Neural cell (in vitro differentiated cells): ENCODE measurements around the gene MGA. TPM values are rescaled to one million over a fixed set of nuclear protein-coding genes. Genes with fewer than 3 reads are reported as not detected.
A peak's percentile ranks its signal among the peaks of the same experiment; 100 is the strongest.

Experiments used
- H2AFZ ChIP-seq: fragments of 200-600, 300-800 bp; sonication (generic), shearing (Covaris generic); 2 replicates; pipeline ENCODE4 v1.6.0; 2014; ENCODE audit warnings: low read depth, mild to moderate bottlenecking, antibody characterized with exemption, low read length, moderate library complexity
- H3F3A ChIP-seq: fragments of 200-600 bp; shearing (Covaris generic); 2 replicates; pipeline ENCODE4 v1.6.1; 2016; ENCODE audit warnings: mild to moderate bottlenecking, moderate library complexity, mixed read lengths, antibody characterized with exemption, low read length; ENCODE audit not compliant: insufficient read depth, poor library complexity, severe bottlenecking
- H3K27ac ChIP-seq: fragments of 200-600, 300-800 bp; sonication (generic), shearing (Covaris generic); 2 replicates; pipeline ENCODE4 v1.5.1; 2014; ENCODE audit warnings: mild to moderate bottlenecking, low read length, moderate library complexity
- H3K27me3 ChIP-seq: fragments of 300-800, 200-600 bp; sonication (generic), shearing (Covaris generic); 2 replicates; pipeline ENCODE4 v1.6.0; 2014; ENCODE audit warnings: mild to moderate bottlenecking, low read depth, low read length, moderate library complexity; ENCODE audit not compliant: insufficient read depth
- H3K36me3 ChIP-seq: fragments of 300-800, 200-600 bp; sonication (generic), shearing (Covaris generic); 2 replicates; pipeline ENCODE4 v1.5.1; 2014; ENCODE audit warnings: mild to moderate bottlenecking, antibody characterized with exemption, low read length, moderate library complexity; ENCODE audit not compliant: insufficient read depth
- H3K4me2 ChIP-seq: fragments of 300-800, 200-600 bp; sonication (generic), shearing (Covaris generic); 2 replicates; pipeline ENCODE4 v1.6.0; 2014; ENCODE audit warnings: mild to moderate bottlenecking, low read length
- H3K4me3 ChIP-seq: fragments of 300-800, 200-600 bp; sonication (generic), shearing (Covaris generic); 2 replicates; pipeline ENCODE4 v1.5.1; 2014; ENCODE audit warnings: mild to moderate bottlenecking, low read length, moderate library complexity
- H3K79me2 ChIP-seq: fragments of 200-600 bp; shearing (Covaris generic); replicated peaks from 2 replicates; pipeline ENCODE4 v1.6.0; 2014; ENCODE audit warnings: mild to moderate bottlenecking, low read length, moderate library complexity; ENCODE audit not compliant: insufficient read depth
- H3K9ac ChIP-seq: fragments of 300-800, 200-600 bp; sonication (generic), shearing (Covaris generic); 2 replicates; pipeline ENCODE4 v1.6.1; 2016; ENCODE audit warnings: mild to moderate bottlenecking, low read length, mixed read lengths
- H3K9me2 ChIP-seq: fragments of 200-600 bp; shearing (Covaris generic); 2 replicates; pipeline ENCODE4 v1.6.1; 2016; ENCODE audit warnings: mild to moderate bottlenecking, low read length, mixed read lengths; ENCODE audit not compliant: insufficient read depth
- H3K9me3 ChIP-seq: fragments of 200-600, 300-800 bp; sonication (generic), shearing (Covaris generic); 2 replicates; pipeline ENCODE4 v1.6.1; 2016; ENCODE audit warnings: mild to moderate bottlenecking, mixed run types, low read length, moderate library complexity, mixed read lengths
- H4K20me1 ChIP-seq: fragments of 200-600 bp; shearing (Covaris generic); 2 replicates; pipeline ENCODE4 v1.6.1; 2016; ENCODE audit warnings: mild to moderate bottlenecking, mixed run types; ENCODE audit not compliant: insufficient read depth
- EP300 ChIP-seq: fragments of 450-650 bp; conservative IDR thresholded peaks from 2 replicates; pipeline ENCODE4 v1.6.1; 2014; ENCODE audit warnings: antibody characterized with exemption, mild to moderate bottlenecking, moderate library complexity; ENCODE audit not compliant: poor library complexity, severe bottlenecking
- EZH2 ChIP-seq: fragments of 200-600, 300-800 bp; shearing (Covaris generic), sonication (generic); IDR thresholded peaks from 2 replicates; pipeline ENCODE4 v1.6.1; 2014; ENCODE audit warnings: antibody characterized with exemption, low read length, borderline replicate concordance, mild to moderate bottlenecking; ENCODE audit not compliant: insufficient read depth, poor library complexity, severe bottlenecking
- MXI1 ChIP-seq: fragments of 450-650 bp; conservative IDR thresholded peaks from 2 replicates; pipeline ENCODE4 v1.6.1; 2014; ENCODE audit warnings: antibody characterized with exemption, mild to moderate bottlenecking; ENCODE audit not compliant: poor library complexity, severe bottlenecking
- POLR2AphosphoS5 ChIP-seq: IDR thresholded peaks from 2 replicates; pipeline ENCODE4 v1.6.1; 2012
- RAD21 ChIP-seq: fragments of 450-650 bp; conservative IDR thresholded peaks from 2 replicates; pipeline ENCODE4 v1.6.1; 2014; ENCODE audit warnings: antibody characterized with exemption, mild to moderate bottlenecking, moderate library complexity
- REST ChIP-seq: IDR thresholded peaks from 2 replicates; pipeline ENCODE4 v1.6.1; 2012; ENCODE audit warnings: borderline replicate concordance
- SMC3 ChIP-seq: fragments of 450-650 bp; conservative IDR thresholded peaks from 2 replicates; pipeline ENCODE4 v1.6.1; 2014; ENCODE audit warnings: antibody characterized with exemption, mild to moderate bottlenecking, moderate library complexity; ENCODE audit not compliant: poor library complexity
- TAF1 ChIP-seq: IDR thresholded peaks from 2 replicates; pipeline ENCODE4 v1.6.1; 2012; ENCODE audit warnings: low read depth
- polyA plus RNA-seq: library from polyadenylated mRNA; depleted of rRNA; stranded (reverse); fragments of >200 nt; gene quantifications from 2 replicates; pipeline ENCODE4 v1.2.3, GENCODE V29; 2014
- TF ChIP-seq, protein P1 (sequence below): fragments of 450-650 bp; IDR thresholded peaks from 2 replicates; pipeline ENCODE4 v1.5.1; 2014; ENCODE audit warnings: antibody characterized with exemption, mild to moderate bottlenecking, moderate library complexity; ENCODE audit not compliant: poor library complexity, severe bottlenecking

MGA gene
- polyA plus RNA-seq, 1 donor from 2014 or later = 13.2 TPM

- peaks cover 25% of the 10 kb centered on the region for H3K79me2 ChIP-seq
- H2AFZ ChIP-seq = no peak overlapping the region
- H3K4me2 ChIP-seq = peak overlapping the region; percentile 86
- H3K27me3 ChIP-seq = no peaks in the 10 kb centered on the region
- H3F3A ChIP-seq = peaks cover 11% of the 10 kb centered on the region
- H3K27ac ChIP-seq = peak overlapping the region; percentile 83
- no peaks in the 10 kb centered on the region for H3K36me3 ChIP-seq
- peak overlapping the region; percentile 86 for H3K9ac ChIP-seq
- no peaks in the 10 kb centered on the region for H3K9me3 ChIP-seq
- peak overlapping the region; percentile 81 for H3K4me3 ChIP-seq
- no peaks in the 10 kb centered on the region for H4K20me1 ChIP-seq
- TF ChIP-seq RAD21 (no peak), EP300 (no peak), EZH2 (no peak), REST (no peak), SMC3 (no peak), TAF1 (no peak), MXI1 (no peak), POLR2AphosphoS5 (no peak)
- TF ChIP-seq, protein P1, sequence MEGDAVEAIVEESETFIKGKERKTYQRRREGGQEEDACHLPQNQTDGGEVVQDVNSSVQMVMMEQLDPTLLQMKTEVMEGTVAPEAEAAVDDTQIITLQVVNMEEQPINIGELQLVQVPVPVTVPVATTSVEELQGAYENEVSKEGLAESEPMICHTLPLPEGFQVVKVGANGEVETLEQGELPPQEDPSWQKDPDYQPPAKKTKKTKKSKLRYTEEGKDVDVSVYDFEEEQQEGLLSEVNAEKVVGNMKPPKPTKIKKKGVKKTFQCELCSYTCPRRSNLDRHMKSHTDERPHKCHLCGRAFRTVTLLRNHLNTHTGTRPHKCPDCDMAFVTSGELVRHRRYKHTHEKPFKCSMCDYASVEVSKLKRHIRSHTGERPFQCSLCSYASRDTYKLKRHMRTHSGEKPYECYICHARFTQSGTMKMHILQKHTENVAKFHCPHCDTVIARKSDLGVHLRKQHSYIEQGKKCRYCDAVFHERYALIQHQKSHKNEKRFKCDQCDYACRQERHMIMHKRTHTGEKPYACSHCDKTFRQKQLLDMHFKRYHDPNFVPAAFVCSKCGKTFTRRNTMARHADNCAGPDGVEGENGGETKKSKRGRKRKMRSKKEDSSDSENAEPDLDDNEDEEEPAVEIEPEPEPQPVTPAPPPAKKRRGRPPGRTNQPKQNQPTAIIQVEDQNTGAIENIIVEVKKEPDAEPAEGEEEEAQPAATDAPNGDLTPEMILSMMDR = no peak
- no peaks in the 10 kb centered on the region for H3K9me2 ChIP-seq
Measured at GRCh38 chr15:41773332-41773728, 113.1 kb downstream of the MGA start.

DNA sequence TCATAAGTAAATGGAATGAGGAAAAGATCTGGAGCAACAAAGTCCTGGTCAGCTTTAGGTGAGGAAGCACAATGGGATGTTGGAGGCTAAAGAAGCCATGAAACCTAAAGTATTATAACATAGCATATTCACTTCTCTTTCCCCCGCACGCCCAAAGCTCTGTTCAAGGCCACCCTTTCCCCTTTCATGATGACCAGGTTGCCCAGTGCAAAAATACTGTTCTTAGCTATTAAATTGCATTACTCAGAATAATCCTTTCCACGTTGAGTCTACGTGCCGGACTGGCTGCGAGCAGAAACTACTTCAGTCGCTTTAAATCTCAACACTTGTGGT lies 113.5 kb downstream of the MGA start:
- H3K4me3 ChIP-seq = peak overlapping the region; percentile 81
- H3K27me3 ChIP-seq = no peaks in the 10 kb centered on the region
- no peaks in the 10 kb centered on the region for H3K36me3 ChIP-seq
- H4K20me1 ChIP-seq = no peaks in the 10 kb centered on the region
- H3K4me2 ChIP-seq = peak overlapping the region; percentile 86
- peak overlapping the region; percentile 18 for H2AFZ ChIP-seq
- H3K9me2 ChIP-seq = no peaks in the 10 kb centered on the region
- H3F3A ChIP-seq = peaks cover 11% of the 10 kb centered on the region
- no peaks in the 10 kb centered on the region for H3K9me3 ChIP-seq
- H3K27ac ChIP-seq = peak overlapping the region; percentile 83
- peak overlapping the region; percentile 86 for H3K9ac ChIP-seq
- TF ChIP-seq POLR2AphosphoS5 (no peak), EZH2 (no peak), EP300 (no peak), REST (no peak), SMC3 (no peak), RAD21 (no peak), MXI1 (no peak), TAF1 (no peak)
- TF ChIP-seq, protein P1 = no peak
- H3K79me2 ChIP-seq = peaks cover 28% of the 10 kb centered on the region
